ENCODE data around the gene TBC1D1.

Gene TBC1D1

DNA sequence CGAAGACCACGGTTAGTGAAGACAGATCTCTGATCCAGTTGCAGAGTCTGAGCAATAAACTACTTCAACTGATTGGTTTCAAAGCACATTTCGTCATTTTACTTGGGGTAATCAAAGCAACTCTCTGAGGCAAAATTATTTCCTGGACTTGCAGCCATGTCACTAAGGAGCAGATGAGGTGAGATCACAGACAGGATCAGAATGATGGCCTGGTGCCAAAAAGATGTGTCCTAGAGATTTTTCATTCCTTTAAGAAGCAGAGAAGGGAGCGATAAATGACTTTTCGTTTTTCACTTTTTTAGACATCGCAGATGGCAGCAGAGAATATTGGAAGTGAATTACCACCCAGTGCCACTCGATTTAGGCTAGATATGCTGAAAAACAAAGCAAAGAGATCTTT, 153.2 kb downstream of the TBC1D1 start:
- DNase-seq (ENCODE audit: low read depth) = peak; percentile 25
- no peak overlapping the region for H3K4me3 ChIP-seq (ENCODE audit: low read depth, low read length)
- TF ChIP-seq CTCF (IDR thresholded peaks at IDR 0.05; ENCODE audit: control insufficient read depth, extremely low read depth, insufficient read depth) = no peak

DNA sequence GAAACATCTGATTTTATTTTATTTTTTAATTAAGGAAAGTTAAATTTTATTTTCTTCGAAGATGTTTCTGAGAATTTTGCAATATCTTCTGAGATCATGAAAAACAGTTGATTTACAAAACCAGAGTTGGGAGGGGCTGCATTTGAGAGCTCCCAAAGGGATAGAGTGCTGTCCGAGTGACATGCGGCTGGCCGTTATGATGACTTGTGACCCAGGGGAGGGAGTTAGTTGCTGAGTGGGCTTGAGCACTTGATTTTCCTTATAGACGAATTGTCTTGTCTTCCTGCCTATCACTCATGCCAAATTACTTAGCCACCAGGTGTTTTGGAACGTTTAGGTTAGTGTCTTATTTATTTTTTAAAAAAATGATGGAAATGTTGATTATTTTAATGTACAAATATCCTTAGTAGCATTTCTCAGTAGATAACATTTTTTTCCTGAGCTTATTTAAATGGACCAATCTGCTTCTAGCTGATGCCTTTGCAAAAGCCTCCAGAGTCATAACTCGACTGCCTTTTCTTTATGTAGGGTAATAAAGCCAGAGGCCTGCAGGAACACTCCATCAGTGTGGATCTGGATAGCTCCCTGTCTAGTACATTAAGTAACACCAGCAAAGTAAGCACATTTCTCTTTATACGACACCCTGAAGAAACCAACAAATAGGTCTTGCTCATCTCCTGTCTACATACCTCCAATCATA, 154.6 kb downstream of the TBC1D1 start:
- DNase-seq (ENCODE audit: low read depth) = no peak
- no peak overlapping the region for H3K4me3 ChIP-seq (ENCODE audit: low read depth, low read length)
- no peak for TF ChIP-seq CTCF (IDR thresholded peaks at IDR 0.05; ENCODE audit: control insufficient read depth, extremely low read depth, insufficient read depth)

DNA sequence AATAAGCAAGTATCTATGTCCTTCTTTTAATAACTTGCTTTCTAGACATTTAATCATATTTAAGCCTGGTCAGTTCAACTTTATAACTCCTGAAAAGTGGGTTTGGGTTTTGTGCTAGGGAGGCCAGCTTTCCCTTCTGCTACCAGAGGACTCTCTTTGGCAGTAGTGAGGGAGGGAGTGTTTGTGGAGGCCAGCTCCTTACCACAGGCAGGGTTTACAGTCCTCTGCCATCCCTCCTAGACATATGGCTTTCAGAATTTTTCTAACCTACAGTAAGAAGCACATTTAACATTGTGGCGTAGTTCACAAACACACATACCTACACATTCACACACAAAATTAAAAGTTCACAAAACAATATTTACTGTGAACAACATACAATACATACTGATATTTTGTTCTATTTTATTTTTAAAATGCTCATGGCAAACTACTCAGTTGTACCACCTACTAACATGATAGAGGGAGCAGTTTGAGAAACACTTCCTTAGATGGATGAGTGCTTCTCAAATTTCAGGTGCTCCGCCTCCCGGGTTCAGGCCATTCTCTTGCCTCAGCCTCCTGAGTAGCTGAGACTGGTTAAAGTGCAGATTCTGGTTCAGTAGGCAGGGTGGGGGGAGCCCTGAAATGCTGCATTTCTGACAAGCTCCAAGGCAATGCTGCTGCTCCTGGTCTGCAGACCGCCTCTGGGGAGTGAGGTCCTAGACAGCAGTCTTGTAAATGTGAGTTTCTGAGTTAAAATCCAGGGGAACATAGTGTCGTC, 156.0 kb downstream of the TBC1D1 start:
- H3K4me3 ChIP-seq (ENCODE audit: low read depth, low read length) = no peak overlapping the region
- DNase-seq (ENCODE audit: low read depth) = no peak
- TF ChIP-seq CTCF (IDR thresholded peaks at IDR 0.05; ENCODE audit: control insufficient read depth, extremely low read depth, insufficient read depth) = no peak

- TF ChIP-seq CTCF (IDR thresholded peaks at IDR 0.05; ENCODE audit: control insufficient read depth, extremely low read depth, insufficient read depth) = no peak
Observed at GRCh38 chr4:38049545-38050170, 158.8 kb downstream of the TBC1D1 start.

DNA sequence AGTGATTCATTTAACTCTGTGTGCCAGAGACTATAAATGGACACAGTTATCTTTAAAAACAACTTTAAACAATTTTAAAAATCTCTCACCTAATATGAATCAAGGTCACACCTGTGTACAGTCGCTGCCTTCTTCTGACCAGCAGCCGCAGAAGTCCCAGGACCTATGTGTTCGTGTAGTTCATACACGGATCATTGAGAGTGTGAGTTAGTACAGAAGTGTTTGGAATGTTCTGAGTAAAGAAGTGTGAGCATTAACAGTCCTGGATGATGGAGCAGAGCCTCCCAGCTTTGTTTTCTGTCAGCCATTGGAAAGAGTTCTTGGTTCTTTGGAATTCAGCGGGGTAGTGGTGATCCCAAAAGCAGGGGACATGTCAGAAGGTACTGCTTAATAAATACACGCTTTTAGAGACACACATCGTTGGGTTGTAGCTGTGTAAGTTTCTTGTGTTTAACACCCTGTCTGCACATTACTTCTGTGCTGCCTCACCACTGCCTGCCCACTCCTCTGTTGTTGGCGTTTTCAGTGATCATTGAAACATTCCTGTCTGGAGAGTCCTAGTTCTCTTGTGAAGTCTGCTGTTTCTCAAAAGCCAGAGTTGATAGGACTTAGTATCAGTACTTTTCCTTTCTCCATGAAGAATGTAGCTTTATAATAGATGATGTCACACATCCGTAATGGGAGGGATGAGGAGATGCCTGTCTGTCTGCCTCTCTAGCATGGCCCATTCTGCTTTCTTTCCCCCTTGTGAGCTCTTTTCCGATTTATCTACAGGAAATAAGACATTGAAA, 159.9 kb downstream of the TBC1D1 start:
- no peak overlapping the region for H3K4me3 ChIP-seq (ENCODE audit: low read depth, low read length)
- DNase-seq (ENCODE audit: low read depth) = no peak

More at GRCh38 chr4:38049545-38050170, 158.8 kb downstream of the TBC1D1 start:
- no peak overlapping the region for H3K4me3 ChIP-seq (ENCODE audit: low read depth, low read length)
- DNase-seq (ENCODE audit: low read depth) = no peak

More for the DNA sequence above, 159.9 kb downstream of the TBC1D1 start:
- no peak for TF ChIP-seq CTCF (IDR thresholded peaks at IDR 0.05; ENCODE audit: control insufficient read depth, extremely low read depth, insufficient read depth)
